Measurements from ENCODE around the gene TAS1R3.

Gene TAS1R3

DNA sequence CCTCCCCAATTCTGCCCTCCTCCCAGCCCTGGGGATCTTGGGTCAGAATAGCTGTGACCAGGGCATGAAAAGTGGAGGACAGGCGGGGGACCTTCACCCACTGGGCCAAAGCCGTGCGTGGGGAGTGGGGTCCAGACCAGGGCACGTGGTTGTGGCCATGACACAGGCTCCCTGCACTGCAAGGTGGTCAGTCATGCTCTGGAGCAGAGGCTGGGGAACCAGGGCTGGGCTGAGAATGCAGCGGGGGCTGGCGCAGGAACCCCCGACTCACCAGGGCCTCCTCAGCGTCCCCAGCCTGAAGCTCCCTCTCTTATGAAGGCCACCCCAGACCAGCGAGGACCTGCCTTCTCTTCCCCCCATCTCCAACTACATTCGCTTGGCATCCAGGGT lies 15.4 kb downstream of the TAS1R3 start:
- TF ChIP-seq ZC3H10 (CRISPR knock-in tag; IDR thresholded peaks at IDR 0.05): no peak
- TF ChIP-seq, protein P1, sequence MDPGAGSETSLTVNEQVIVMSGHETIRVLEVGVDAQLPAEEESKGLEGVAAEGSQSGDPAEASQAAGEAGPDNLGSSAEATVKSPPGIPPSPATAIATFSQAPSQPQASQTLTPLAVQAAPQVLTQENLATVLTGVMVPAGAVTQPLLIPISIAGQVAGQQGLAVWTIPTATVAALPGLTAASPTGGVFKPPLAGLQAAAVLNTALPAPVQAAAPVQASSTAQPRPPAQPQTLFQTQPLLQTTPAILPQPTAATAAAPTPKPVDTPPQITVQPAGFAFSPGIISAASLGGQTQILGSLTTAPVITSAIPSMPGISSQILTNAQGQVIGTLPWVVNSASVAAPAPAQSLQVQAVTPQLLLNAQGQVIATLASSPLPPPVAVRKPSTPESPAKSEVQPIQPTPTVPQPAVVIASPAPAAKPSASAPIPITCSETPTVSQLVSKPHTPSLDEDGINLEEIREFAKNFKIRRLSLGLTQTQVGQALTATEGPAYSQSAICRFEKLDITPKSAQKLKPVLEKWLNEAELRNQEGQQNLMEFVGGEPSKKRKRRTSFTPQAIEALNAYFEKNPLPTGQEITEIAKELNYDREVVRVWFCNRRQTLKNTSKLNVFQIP (CRISPR knock-in tag; IDR thresholded peaks at IDR 0.05; ENCODE audit: borderline replicate concordance, low read depth): no peak
- TF ChIP-seq TCF4 (CRISPR knock-in tag; IDR thresholded peaks at IDR 0.05; ENCODE audit: borderline replicate concordance): no peak
- TF ChIP-seq RARB (CRISPR knock-in tag; IDR thresholded peaks at IDR 0.05): no peak
- TF ChIP-seq OSR1 (CRISPR knock-in tag; IDR thresholded peaks at IDR 0.05): no peak
- no peak for ATAC-seq

DNA sequence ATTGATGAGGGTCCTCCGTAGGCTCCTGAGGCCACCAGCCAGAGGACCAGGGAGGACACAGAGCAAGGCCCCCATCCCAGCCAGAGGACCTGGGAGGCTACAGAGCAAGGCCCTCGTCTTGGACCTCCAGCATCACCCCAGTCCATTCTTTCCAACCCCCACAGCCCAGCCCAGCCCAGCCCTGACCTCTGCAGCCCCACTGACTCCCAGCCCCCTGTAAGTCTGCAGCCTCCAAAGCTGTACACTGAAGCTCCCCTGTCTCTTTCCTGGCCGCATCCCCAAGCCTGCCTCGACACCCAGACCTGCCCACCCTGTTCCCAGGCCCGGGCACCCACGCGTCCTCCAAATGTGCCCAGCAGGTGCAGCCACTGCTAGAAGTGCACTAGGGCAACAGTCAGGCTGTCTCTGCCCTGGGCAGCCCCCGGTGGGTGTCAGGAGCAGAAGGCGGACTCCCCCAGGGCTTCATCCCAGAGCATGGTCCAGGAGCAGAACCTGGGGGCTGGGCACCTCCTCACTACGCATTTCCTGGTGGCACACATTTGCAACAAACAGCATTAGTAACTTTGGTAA lies 16.0 kb downstream of the TAS1R3 start:
- no peak for ATAC-seq
- TF ChIP-seq ZNF8 (CRISPR knock-in tag; IDR thresholded peaks at IDR 0.05) (no peak), CSDC2 (CRISPR knock-in tag; IDR thresholded peaks at IDR 0.05) (no peak), SNAI2 (CRISPR knock-in tag; IDR thresholded peaks at IDR 0.05) (no peak), ZNF565 (CRISPR knock-in tag; conservative IDR thresholded peaks at IDR 0.05; ENCODE audit: low read depth) (no peak), TOX (CRISPR knock-in tag; IDR thresholded peaks at IDR 0.05; ENCODE audit: borderline replicate concordance) (no peak), BACH2 (CRISPR knock-in tag; IDR thresholded peaks at IDR 0.05; ENCODE audit: borderline replicate concordance) (no peak)
- TF ChIP-seq, protein P2, sequence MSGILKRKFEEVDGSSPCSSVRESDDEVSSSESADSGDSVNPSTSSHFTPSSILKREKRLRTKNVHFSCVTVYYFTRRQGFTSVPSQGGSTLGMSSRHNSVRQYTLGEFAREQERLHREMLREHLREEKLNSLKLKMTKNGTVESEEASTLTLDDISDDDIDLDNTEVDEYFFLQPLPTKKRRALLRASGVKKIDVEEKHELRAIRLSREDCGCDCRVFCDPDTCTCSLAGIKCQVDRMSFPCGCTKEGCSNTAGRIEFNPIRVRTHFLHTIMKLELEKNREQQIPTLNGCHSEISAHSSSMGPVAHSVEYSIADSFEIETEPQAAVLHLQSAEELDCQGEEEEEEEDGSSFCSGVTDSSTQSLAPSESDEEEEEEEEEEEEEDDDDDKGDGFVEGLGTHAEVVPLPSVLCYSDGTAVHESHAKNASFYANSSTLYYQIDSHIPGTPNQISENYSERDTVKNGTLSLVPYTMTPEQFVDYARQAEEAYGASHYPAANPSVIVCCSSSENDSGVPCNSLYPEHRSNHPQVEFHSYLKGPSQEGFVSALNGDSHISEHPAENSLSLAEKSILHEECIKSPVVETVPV (CRISPR knock-in tag; IDR thresholded peaks at IDR 0.05): no peak
- TF ChIP-seq, protein P3, sequence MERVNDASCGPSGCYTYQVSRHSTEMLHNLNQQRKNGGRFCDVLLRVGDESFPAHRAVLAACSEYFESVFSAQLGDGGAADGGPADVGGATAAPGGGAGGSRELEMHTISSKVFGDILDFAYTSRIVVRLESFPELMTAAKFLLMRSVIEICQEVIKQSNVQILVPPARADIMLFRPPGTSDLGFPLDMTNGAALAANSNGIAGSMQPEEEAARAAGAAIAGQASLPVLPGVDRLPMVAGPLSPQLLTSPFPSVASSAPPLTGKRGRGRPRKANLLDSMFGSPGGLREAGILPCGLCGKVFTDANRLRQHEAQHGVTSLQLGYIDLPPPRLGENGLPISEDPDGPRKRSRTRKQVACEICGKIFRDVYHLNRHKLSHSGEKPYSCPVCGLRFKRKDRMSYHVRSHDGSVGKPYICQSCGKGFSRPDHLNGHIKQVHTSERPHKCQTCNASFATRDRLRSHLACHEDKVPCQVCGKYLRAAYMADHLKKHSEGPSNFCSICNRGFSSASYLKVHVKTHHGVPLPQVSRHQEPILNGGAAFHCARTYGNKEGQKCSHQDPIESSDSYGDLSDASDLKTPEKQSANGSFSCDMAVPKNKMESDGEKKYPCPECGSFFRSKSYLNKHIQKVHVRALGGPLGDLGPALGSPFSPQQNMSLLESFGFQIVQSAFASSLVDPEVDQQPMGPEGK (CRISPR knock-in tag; IDR thresholded peaks at IDR 0.05; ENCODE audit: borderline replicate concordance): no peak
- TF ChIP-seq, protein P4, sequence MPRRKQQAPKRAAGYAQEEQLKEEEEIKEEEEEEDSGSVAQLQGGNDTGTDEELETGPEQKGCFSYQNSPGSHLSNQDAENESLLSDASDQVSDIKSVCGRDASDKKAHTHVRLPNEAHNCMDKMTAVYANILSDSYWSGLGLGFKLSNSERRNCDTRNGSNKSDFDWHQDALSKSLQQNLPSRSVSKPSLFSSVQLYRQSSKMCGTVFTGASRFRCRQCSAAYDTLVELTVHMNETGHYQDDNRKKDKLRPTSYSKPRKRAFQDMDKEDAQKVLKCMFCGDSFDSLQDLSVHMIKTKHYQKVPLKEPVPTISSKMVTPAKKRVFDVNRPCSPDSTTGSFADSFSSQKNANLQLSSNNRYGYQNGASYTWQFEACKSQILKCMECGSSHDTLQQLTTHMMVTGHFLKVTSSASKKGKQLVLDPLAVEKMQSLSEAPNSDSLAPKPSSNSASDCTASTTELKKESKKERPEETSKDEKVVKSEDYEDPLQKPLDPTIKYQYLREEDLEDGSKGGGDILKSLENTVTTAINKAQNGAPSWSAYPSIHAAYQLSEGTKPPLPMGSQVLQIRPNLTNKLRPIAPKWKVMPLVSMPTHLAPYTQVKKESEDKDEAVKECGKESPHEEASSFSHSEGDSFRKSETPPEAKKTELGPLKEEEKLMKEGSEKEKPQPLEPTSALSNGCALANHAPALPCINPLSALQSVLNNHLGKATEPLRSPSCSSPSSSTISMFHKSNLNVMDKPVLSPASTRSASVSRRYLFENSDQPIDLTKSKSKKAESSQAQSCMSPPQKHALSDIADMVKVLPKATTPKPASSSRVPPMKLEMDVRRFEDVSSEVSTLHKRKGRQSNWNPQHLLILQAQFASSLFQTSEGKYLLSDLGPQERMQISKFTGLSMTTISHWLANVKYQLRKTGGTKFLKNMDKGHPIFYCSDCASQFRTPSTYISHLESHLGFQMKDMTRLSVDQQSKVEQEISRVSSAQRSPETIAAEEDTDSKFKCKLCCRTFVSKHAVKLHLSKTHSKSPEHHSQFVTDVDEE (CRISPR knock-in tag; IDR thresholded peaks at IDR 0.05): no peak

DNA sequence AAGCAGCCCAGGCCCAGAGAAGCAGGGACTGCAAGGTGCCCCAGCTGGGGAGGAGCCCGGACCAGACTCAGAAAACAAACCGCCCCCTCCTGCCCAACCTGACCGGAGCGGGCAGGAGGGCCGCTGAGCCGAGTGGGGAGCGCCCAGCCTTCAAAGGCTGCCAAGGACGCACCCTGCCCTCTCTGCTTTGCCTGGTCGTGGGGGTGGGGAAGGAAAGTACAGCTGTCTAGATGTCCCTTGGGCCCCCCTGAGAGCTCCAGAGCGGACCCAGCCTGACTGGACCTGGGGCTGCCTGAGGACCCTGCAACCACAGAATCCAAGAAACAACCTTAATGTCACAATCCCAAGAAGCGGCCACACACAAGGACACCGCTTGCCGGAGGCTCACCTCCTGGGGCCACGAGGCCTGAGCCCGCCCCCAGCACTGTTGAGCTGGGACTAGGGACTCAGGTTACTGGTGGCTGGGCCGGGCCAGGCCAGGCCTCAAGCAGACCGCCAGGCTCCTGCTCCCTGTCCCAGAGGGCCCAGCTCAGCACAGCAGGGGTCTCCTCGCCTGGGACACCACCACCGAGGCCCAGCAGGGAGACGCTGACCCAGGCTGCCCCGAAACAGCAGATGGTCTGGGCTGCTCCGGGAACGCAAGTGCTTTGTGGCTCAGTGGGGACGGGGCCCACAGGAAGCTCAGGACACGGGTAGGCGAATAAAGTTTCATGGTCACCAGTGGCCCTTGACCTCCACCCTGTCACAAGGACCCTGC lies 16.8 kb downstream of the TAS1R3 start:
- peak; percentile 55 for ATAC-seq

More for the DNA sequence above, 16.8 kb downstream of the TAS1R3 start:
- TF ChIP-seq ZFP3 (CRISPR knock-in tag; IDR thresholded peaks at IDR 0.05) (no peak), ZFP30 (CRISPR knock-in tag; IDR thresholded peaks at IDR 0.05) (no peak), TCF4 (CRISPR knock-in tag; IDR thresholded peaks at IDR 0.05; ENCODE audit: borderline replicate concordance) (no peak), ZC3H10 (CRISPR knock-in tag; IDR thresholded peaks at IDR 0.05) (no peak), ISL1 (CRISPR knock-in tag; IDR thresholded peaks at IDR 0.05) (no peak), ZNF8 (CRISPR knock-in tag; IDR thresholded peaks at IDR 0.05) (no peak), BACH2 (CRISPR knock-in tag; IDR thresholded peaks at IDR 0.05; ENCODE audit: borderline replicate concordance) (no peak)
- TF ChIP-seq, protein P1 (CRISPR knock-in tag; IDR thresholded peaks at IDR 0.05; ENCODE audit: borderline replicate concordance, low read depth): no peak
- TF ChIP-seq, protein P4 (CRISPR knock-in tag; IDR thresholded peaks at IDR 0.05): no peak
